Measurements from ENCODE around the gene ZNF536.

The ZNF536 gene

GRCh38 chr19:30333291-30334065, 38.7 kb upstream of the ZNF536 start:
- H3K9ac ChIP-seq (ENCODE audit: low read depth, low read length): no peak overlapping the region
- H3K9me3 ChIP-seq (ENCODE audit: insufficient read depth, low read depth, low read length): no peaks in the 10 kb centered on the region
- WGBS: 90% methylated on average over 12 of the region's 12 CpGs
- no peaks in the 10 kb centered on the region for H3K4me1 ChIP-seq (ENCODE audit: insufficient read depth, low read length)
- H3K4me3 ChIP-seq (ENCODE audit: low read length): no peak overlapping the region
- no peaks in the 10 kb centered on the region for H3K36me3 ChIP-seq (ENCODE audit: insufficient read depth, low read length)
- no peak overlapping the region for H3K27ac ChIP-seq (ENCODE audit: low read depth, low read length)
- no peaks in the 10 kb centered on the region for H3K27me3 ChIP-seq (ENCODE audit: insufficient read depth, low read length)

- Histone ChIP-seq H3K9ac (ENCODE audit: low read depth, low read length) (no peak overlapping the region), H3K36me3 (ENCODE audit: insufficient read depth, low read length) (no peaks in the 10 kb centered on the region), H3K4me3 (ENCODE audit: low read length) (no peak overlapping the region), H3K9me3 (ENCODE audit: insufficient read depth, low read depth, low read length) (no peaks in the 10 kb centered on the region), H3K27ac (ENCODE audit: low read depth, low read length) (no peak overlapping the region), H3K4me1 (ENCODE audit: insufficient read depth, low read length) (no peaks in the 10 kb centered on the region), H3K27me3 (ENCODE audit: insufficient read depth, low read length) (no peaks in the 10 kb centered on the region)
- 88% methylated on average over 10 of the region's 10 CpGs for WGBS
Measured at GRCh38 chr19:30334841-30335240, 37.3 kb upstream of the ZNF536 start.

GRCh38 chr19:30335306-30335886, 36.8 kb upstream of the ZNF536 start:
- H3K4me3 ChIP-seq (ENCODE audit: low read length): no peak overlapping the region
- H3K4me1 ChIP-seq (ENCODE audit: insufficient read depth, low read length): no peaks in the 10 kb centered on the region
- WGBS: 89% methylated on average over 14 of the region's 14 CpGs
- H3K36me3 ChIP-seq (ENCODE audit: insufficient read depth, low read length): no peaks in the 10 kb centered on the region
- no peaks in the 10 kb centered on the region for H3K9me3 ChIP-seq (ENCODE audit: insufficient read depth, low read depth, low read length)
- no peak overlapping the region for H3K9ac ChIP-seq (ENCODE audit: low read depth, low read length)
- H3K27me3 ChIP-seq (ENCODE audit: insufficient read depth, low read length): no peaks in the 10 kb centered on the region
- no peak overlapping the region for H3K27ac ChIP-seq (ENCODE audit: low read depth, low read length)

- no peaks in the 10 kb centered on the region for H3K9me3 ChIP-seq (ENCODE audit: insufficient read depth, low read depth, low read length)
- 93% methylated on average over 6 of the region's 6 CpGs for WGBS
- no peak overlapping the region for H3K4me3 ChIP-seq (ENCODE audit: low read length)
- no peaks in the 10 kb centered on the region for H3K4me1 ChIP-seq (ENCODE audit: insufficient read depth, low read length)
- H3K36me3 ChIP-seq (ENCODE audit: insufficient read depth, low read length): no peaks in the 10 kb centered on the region
- no peak overlapping the region for H3K27ac ChIP-seq (ENCODE audit: low read depth, low read length)
- no peaks in the 10 kb centered on the region for H3K27me3 ChIP-seq (ENCODE audit: insufficient read depth, low read length)
- no peak overlapping the region for H3K9ac ChIP-seq (ENCODE audit: low read depth, low read length)
Measured at GRCh38 chr19:30336290-30336689, 35.9 kb upstream of the ZNF536 start.

GRCh38 chr19:30338041-30338456, 34.1 kb upstream of the ZNF536 start:
- no peak overlapping the region for H3K4me3 ChIP-seq (ENCODE audit: low read length)
- WGBS: 94% methylated on average over 3 of the region's 3 CpGs
- H3K27me3 ChIP-seq (ENCODE audit: insufficient read depth, low read length): no peaks in the 10 kb centered on the region
- H3K36me3 ChIP-seq (ENCODE audit: insufficient read depth, low read length): no peaks in the 10 kb centered on the region
- no peaks in the 10 kb centered on the region for H3K9me3 ChIP-seq (ENCODE audit: insufficient read depth, low read depth, low read length)
- H3K27ac ChIP-seq (ENCODE audit: low read depth, low read length): no peak overlapping the region
- H3K4me1 ChIP-seq (ENCODE audit: insufficient read depth, low read length): no peaks in the 10 kb centered on the region
- H3K9ac ChIP-seq (ENCODE audit: low read depth, low read length): no peak overlapping the region

- H3K9me3 ChIP-seq (ENCODE audit: insufficient read depth, low read depth, low read length): no peaks in the 10 kb centered on the region
- WGBS: 95% methylated on average over 12 of the region's 12 CpGs
- no peaks in the 10 kb centered on the region for H3K27me3 ChIP-seq (ENCODE audit: insufficient read depth, low read length)
- H3K4me3 ChIP-seq (ENCODE audit: low read length): no peak overlapping the region
- no peak overlapping the region for H3K27ac ChIP-seq (ENCODE audit: low read depth, low read length)
- no peak overlapping the region for H3K9ac ChIP-seq (ENCODE audit: low read depth, low read length)
- no peaks in the 10 kb centered on the region for H3K4me1 ChIP-seq (ENCODE audit: insufficient read depth, low read length)
- H3K36me3 ChIP-seq (ENCODE audit: insufficient read depth, low read length): no peaks in the 10 kb centered on the region
Measured at GRCh38 chr19:30338878-30339623, 33.1 kb upstream of the ZNF536 start.

- Histone ChIP-seq H3K9me3 (ENCODE audit: insufficient read depth, low read depth, low read length) (no peaks in the 10 kb centered on the region), H3K9ac (ENCODE audit: low read depth, low read length) (no peak overlapping the region), H3K4me1 (ENCODE audit: insufficient read depth, low read length) (no peaks in the 10 kb centered on the region), H3K27me3 (ENCODE audit: insufficient read depth, low read length) (no peaks in the 10 kb centered on the region), H3K36me3 (ENCODE audit: insufficient read depth, low read length) (no peaks in the 10 kb centered on the region), H3K27ac (ENCODE audit: low read depth, low read length) (no peak overlapping the region), H3K4me3 (ENCODE audit: low read length) (no peak overlapping the region)
- 85% methylated on average over 14 of the region's 14 CpGs for WGBS
Measured at GRCh38 chr19:30339624-30340525, 32.3 kb upstream of the ZNF536 start.

GRCh38 chr19:30340771-30341561, 31.2 kb upstream of the ZNF536 start:
- no peak overlapping the region for H3K27ac ChIP-seq (ENCODE audit: low read depth, low read length)
- no peaks in the 10 kb centered on the region for H3K9me3 ChIP-seq (ENCODE audit: insufficient read depth, low read depth, low read length)
- H3K4me1 ChIP-seq (ENCODE audit: insufficient read depth, low read length): no peaks in the 10 kb centered on the region
- no peak overlapping the region for H3K9ac ChIP-seq (ENCODE audit: low read depth, low read length)
- H3K4me3 ChIP-seq (ENCODE audit: low read length): no peak overlapping the region
- whole genome bisulfite sequencing: 92% methylated on average over 11 of the region's 11 CpGs
- H3K36me3 ChIP-seq (ENCODE audit: insufficient read depth, low read length): no peaks in the 10 kb centered on the region
- no peaks in the 10 kb centered on the region for H3K27me3 ChIP-seq (ENCODE audit: insufficient read depth, low read length)

- Histone ChIP-seq H3K4me3 (ENCODE audit: low read length) (no peak overlapping the region), H3K9me3 (ENCODE audit: insufficient read depth, low read depth, low read length) (no peaks in the 10 kb centered on the region), H3K27ac (ENCODE audit: low read depth, low read length) (no peak overlapping the region), H3K27me3 (ENCODE audit: insufficient read depth, low read length) (no peaks in the 10 kb centered on the region), H3K36me3 (ENCODE audit: insufficient read depth, low read length) (no peaks in the 10 kb centered on the region), H3K4me1 (ENCODE audit: insufficient read depth, low read length) (no peaks in the 10 kb centered on the region), H3K9ac (ENCODE audit: low read depth, low read length) (no peak overlapping the region)
Measured at GRCh38 chr19:30341611-30342201, 30.5 kb upstream of the ZNF536 start.

GRCh38 chr19:30342901-30343300, 29.3 kb upstream of the ZNF536 start:
- H3K4me1 ChIP-seq (ENCODE audit: insufficient read depth, low read length): no peaks in the 10 kb centered on the region
- no peaks in the 10 kb centered on the region for H3K9me3 ChIP-seq (ENCODE audit: insufficient read depth, low read depth, low read length)
- H3K27ac ChIP-seq (ENCODE audit: low read depth, low read length): no peak overlapping the region
- H3K36me3 ChIP-seq (ENCODE audit: insufficient read depth, low read length): no peaks in the 10 kb centered on the region
- 92% methylated on average over 3 of the region's 3 CpGs for WGBS
- H3K27me3 ChIP-seq (ENCODE audit: insufficient read depth, low read length): no peaks in the 10 kb centered on the region
- H3K4me3 ChIP-seq (ENCODE audit: low read length): no peak overlapping the region
- no peak overlapping the region for H3K9ac ChIP-seq (ENCODE audit: low read depth, low read length)

Data from HUES64 (cell line).